Peyer's patch (tissue), 4 donors: ENCODE measurements around the gene L3MBTL3. TPM values are rescaled to one million over a fixed set of nuclear protein-coding genes. Genes with fewer than 3 reads are reported as not detected.

Experiments
- DNase-seq, 3 donors: peaks; one replicate each; pipeline ENCODE4 v3.0.0-alpha.2; 2017 to 2019
- H3K27ac ChIP-seq, 4 donors: fragments of 200-600 bp; sonication (generic); one replicate each; pipeline ENCODE4 v1.5.1; 2016 to 2019
- H3K27me3 ChIP-seq, 2 donors: fragments of 200-600 bp; sonication (generic); one replicate each; pipeline ENCODE4 v1.5.1; 2019
- H3K36me3 ChIP-seq, 3 donors: fragments of 200-600 bp; sonication (generic); one replicate each; pipeline ENCODE4 v1.5.1; 2016 to 2019
- H3K4me1 ChIP-seq, 4 donors: fragments of 200-600 bp; sonication (generic); one replicate each; pipeline ENCODE4 v1.5.1; 2016 to 2019
- H3K4me3 ChIP-seq, 4 donors: fragments of 200-600 bp; sonication (generic); 1 replicate in 3 of 4; 2 replicates in 1 of 4; pipeline ENCODE4 v1.5.1; 2016 to 2019; ENCODE audit warnings: mild to moderate bottlenecking in 1 of 4
- H3K9me3 ChIP-seq, 4 donors: fragments of 200-600 bp; sonication (generic); one replicate each; pipeline ENCODE4 v1.5.1; 2016 to 2019; ENCODE audit warnings: mild to moderate bottlenecking in 1 of 4
- CTCF ChIP-seq, 6 experiments: fragments of 450-650 bp in 4 of 6; fragments of 200-600 bp in 2 of 6; sonication (generic) in 1 of 6; IDR thresholded peaks; one replicate each; pipeline ENCODE4 v1.5.1; 2017 to 2019; ENCODE audit warnings: antibody characterized with exemption in 6 of 6, mild to moderate bottlenecking in 3 of 6, moderate library complexity in 1 of 6
- POLR2A ChIP-seq, 2 donors: fragments of 450-650 bp; IDR thresholded peaks; one replicate each; pipeline ENCODE4 v1.5.1; 2017; ENCODE audit warnings: antibody characterized with exemption in 2 of 2, mild to moderate bottlenecking in 2 of 2, moderate library complexity in 2 of 2
- total RNA-seq, 4 donors: library from RNA; depleted of rRNA; stranded (reverse); fragments of >200 nt; gene quantifications; one replicate each; pipeline ENCODE4 v1.1.0, GENCODE V29; 2016

L3MBTL3 gene
- total RNA-seq, 4 donors from 2014 or later = 2.8 to 22.3 (median 7.5) TPM

GRCh38 chr6:130037207-130037811 lies 18.9 kb downstream of the L3MBTL3 start:
- TF ChIP-seq POLR2A (IDR thresholded peaks at IDR 0.05) (no peak), CTCF (IDR thresholded peaks at IDR 0.05) (peak; percentile 30 to 61 (median 34))

GRCh38 chr6:130041594-130041993 lies 23.2 kb downstream of the L3MBTL3 start:
- Histone ChIP-seq H3K9me3 (no peaks in the 10 kb centered on the region), H3K4me3 (no peak overlapping the region), H3K36me3 (no peaks in the 10 kb centered on the region), H3K27ac (no peak overlapping the region), H3K27me3 (no peaks in the 10 kb centered on the region), H3K4me1 (no peaks in the 10 kb centered on the region)
- TF ChIP-seq CTCF (IDR thresholded peaks at IDR 0.05) = no peak
- no peak for TF ChIP-seq POLR2A (IDR thresholded peaks at IDR 0.05)
- DNase-seq = no peak

More at GRCh38 chr6:130037207-130037811, 18.9 kb downstream of the L3MBTL3 start:
- Histone ChIP-seq H3K36me3 (no peaks in the 10 kb centered on the region), H3K4me1 (no peaks in the 10 kb centered on the region), H3K27me3 (no peaks in the 10 kb centered on the region), H3K9me3 (no peaks in the 10 kb centered on the region), H3K27ac (no peak overlapping the region), H3K4me3 (no peak overlapping the region)
- no peak for DNase-seq

GRCh38 chr6:130043344-130043743 lies 25.0 kb downstream of the L3MBTL3 start:
- Histone ChIP-seq H3K27ac (no peak overlapping the region), H3K4me1 (no peaks in the 10 kb centered on the region), H3K27me3 (no peaks in the 10 kb centered on the region), H3K36me3 (no peaks in the 10 kb centered on the region), H3K9me3 (no peaks in the 10 kb centered on the region), H3K4me3 (no peak overlapping the region)
- TF ChIP-seq CTCF (IDR thresholded peaks at IDR 0.05) = no peak
- TF ChIP-seq POLR2A (IDR thresholded peaks at IDR 0.05) = no peak
- DNase-seq = no peak

- TF ChIP-seq CTCF (IDR thresholded peaks at IDR 0.05) (no peak), POLR2A (IDR thresholded peaks at IDR 0.05) (no peak)
- H3K27ac ChIP-seq = no peak overlapping the region
- H3K4me3 ChIP-seq = no peak overlapping the region
- no peaks in the 10 kb centered on the region for H3K27me3 ChIP-seq
- H3K4me1 ChIP-seq = no peaks in the 10 kb centered on the region
- H3K36me3 ChIP-seq = no peaks in the 10 kb centered on the region
- no peaks in the 10 kb centered on the region for H3K9me3 ChIP-seq
- no peak for DNase-seq
These were observed 27.2 kb downstream of the L3MBTL3 start for GRCh38 chr6:130045622-130046021.

- H3K4me3 ChIP-seq = no peak overlapping the region
- no peak for TF ChIP-seq POLR2A (IDR thresholded peaks at IDR 0.05)
- no peak for TF ChIP-seq CTCF (IDR thresholded peaks at IDR 0.05)
- DNase-seq = no peak
These were observed 28.3 kb downstream of the L3MBTL3 start for GRCh38 chr6:130046671-130047070.

More at GRCh38 chr6:130046671-130047070, 28.3 kb downstream of the L3MBTL3 start:
- Histone ChIP-seq H3K36me3 (peaks cover 0 to 5% (median 0%) of the 10 kb centered on the region in 3 donors), H3K9me3 (no peaks in the 10 kb centered on the region), H3K27ac (no peak overlapping the region), H3K27me3 (no peaks in the 10 kb centered on the region), H3K4me1 (no peaks in the 10 kb centered on the region)
